ENCODE measurements around the gene AP3M1. TPM values are rescaled to one million over a fixed set of nuclear protein-coding genes. Genes with fewer than 3 reads are reported as not detected.

The AP3M1 gene
- total RNA-seq, 2 experiments from 2014 or later: 43.1 to 43.9 TPM

DNA sequence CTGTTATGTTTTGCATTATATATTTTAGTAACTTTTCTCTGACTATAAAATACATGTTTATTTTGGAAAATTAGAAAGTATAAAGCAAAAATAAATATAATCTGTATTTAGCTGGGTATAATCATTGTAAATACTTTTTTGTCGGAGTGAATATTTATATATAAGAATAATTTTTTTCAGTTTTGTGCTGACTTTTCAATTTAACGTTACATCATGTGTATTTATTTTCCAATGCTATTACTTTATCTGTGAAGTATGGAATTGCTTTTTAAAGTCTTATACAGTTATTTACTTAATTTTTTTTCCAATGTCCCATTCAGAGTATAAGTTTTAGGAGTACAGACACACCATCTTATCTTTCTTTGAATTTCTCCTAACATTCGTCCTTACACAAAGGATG is 15.2 kb downstream of the AP3M1 start:
- no peaks in the 10 kb centered on the region for H3K4me1 Mint-ChIP-seq (ENCODE audit: low read depth)
- POLR2A ChIA-PET: no interaction called here
- H3K4me3 Mint-ChIP-seq: no peak overlapping the region
- H3K9me3 Mint-ChIP-seq: no peaks in the 10 kb centered on the region
- DNase-seq: no peak
- no peak overlapping the region for H3K27ac Mint-ChIP-seq
- CTCF ChIA-PET: no interaction called here
- intact Hi-C loops (cut with micrococcal nuclease): no loop called here
- peaks cover 30% of the 10 kb centered on the region for H3K36me3 Mint-ChIP-seq
- no peaks in the 10 kb centered on the region for H3K27me3 Mint-ChIP-seq

DNA sequence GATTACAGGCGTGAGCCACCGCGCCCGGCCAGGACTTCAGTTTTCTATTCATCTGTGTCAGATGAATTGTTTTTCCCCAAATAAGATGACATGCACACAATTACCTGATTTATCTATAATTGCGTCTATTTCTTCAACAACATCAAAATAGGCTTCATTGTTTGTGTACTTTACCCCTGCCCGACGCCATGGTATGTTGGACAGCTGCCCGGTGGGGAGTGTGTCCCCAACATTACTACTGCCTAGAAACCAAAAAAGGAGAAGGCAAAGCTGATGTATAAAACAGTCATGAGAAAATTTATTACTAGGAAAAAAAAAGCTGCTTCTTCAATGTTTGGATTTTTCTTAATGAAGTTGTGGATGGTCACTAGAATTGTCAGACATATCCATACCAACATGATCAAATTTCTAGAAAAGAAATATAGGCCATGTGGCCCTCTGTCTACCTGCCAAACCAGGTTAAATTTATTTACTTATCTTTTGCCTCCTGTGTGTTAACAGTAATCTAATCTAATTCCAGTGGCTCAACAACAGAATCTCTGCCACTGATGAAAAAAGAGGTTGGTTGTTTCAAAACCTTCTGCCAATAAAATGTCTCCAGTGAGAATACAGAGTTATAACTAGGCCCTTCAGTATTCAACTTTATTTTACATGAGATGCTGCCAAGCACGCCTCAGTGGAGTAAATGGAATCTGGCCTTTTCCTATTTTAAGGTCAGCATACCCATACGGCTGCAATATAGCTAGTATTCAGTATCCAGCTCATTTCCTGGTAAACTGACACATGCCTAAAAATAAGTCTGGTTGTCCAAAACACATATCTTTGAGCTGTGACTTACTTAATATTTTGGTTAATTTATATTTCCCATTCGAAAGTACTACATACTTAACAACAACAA is 16.5 kb downstream of the AP3M1 start:
- no peak overlapping the region for H3K27ac Mint-ChIP-seq
- CTCF ChIA-PET: interaction anchor here (0.5 kb wide), 1 partner anchor 77 kb away, joined by 3 read pairs; no protein-coding TSS in a partner anchor

DNA sequence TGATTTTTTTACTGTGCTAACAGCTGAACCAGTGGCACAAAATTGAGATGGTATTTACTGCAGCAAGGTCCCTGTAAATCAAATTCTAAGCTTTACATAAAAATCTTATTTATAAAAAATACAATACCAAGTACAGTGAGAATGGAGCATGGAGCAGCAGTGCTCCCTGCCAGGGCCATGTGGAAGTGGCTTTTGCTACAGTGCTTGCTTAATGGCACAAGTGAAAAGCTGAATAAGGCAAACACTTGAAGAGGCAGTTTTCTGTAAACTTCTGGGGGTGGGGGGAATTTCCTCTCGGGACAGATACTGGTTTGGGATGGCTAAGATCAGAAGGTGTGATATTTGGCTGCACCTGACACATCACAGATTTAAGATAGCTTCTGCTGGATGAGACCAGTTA is 27.5 kb downstream of the AP3M1 start:
- H3K4me1 Mint-ChIP-seq (ENCODE audit: low read depth): peaks cover 12% of the 10 kb centered on the region
- intact Hi-C loops (cut with micrococcal nuclease): no loop called here
- peak overlapping the region; percentile 70 for H3K27ac Mint-ChIP-seq
- no peaks in the 10 kb centered on the region for H3K9me3 Mint-ChIP-seq
- H3K36me3 Mint-ChIP-seq: peaks cover 35% of the 10 kb centered on the region
- POLR2A ChIA-PET: no interaction called here
- H3K4me3 Mint-ChIP-seq: no peak overlapping the region
- no peaks in the 10 kb centered on the region for H3K27me3 Mint-ChIP-seq
- CTCF ChIA-PET: interaction anchor here (0.6 to 1.4 kb wide), 7 partner anchors 19 to 243 kb away, joined by 3 to 4 read pairs (median 3); no protein-coding TSS in a partner anchor
- no peak for DNase-seq

More for the DNA sequence above, 16.5 kb downstream of the AP3M1 start:
- Mint-ChIP-seq H3K4me3 (no peak overlapping the region), H3K27me3 (no peaks in the 10 kb centered on the region), H3K9me3 (no peaks in the 10 kb centered on the region), H3K4me1 (ENCODE audit: low read depth) (no peaks in the 10 kb centered on the region), H3K36me3 (peaks cover 33% of the 10 kb centered on the region)
- POLR2A ChIA-PET: no interaction called here
- intact Hi-C loops (cut with micrococcal nuclease): no loop called here
- DNase-seq: no peak

DNA sequence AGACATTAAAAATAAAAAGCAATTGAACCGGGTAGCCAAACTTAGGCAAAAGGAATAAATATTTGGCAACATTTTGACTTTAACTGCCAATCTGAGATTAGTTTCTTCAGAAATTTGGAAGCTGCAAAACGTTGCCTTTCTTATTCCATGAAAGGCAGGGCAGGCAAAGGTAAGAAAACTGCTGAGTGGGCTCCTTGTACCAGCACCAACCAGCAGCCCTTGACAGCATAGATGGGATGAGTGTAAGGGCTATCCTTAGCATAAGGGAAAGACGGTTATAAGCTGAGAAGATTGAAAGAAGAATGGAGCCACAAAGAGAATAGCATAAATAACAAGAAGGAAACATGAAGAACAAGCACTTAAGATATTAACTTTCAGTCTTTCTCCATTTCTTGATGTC is 28.6 kb downstream of the AP3M1 start:
- Mint-ChIP-seq H3K27ac (no peak overlapping the region), H3K27me3 (no peaks in the 10 kb centered on the region), H3K4me3 (no peak overlapping the region), H3K9me3 (no peaks in the 10 kb centered on the region), H3K4me1 (ENCODE audit: low read depth) (peaks cover 18% of the 10 kb centered on the region), H3K36me3 (peaks cover 40% of the 10 kb centered on the region)
- intact Hi-C loops (cut with micrococcal nuclease): no loop called here
- DNase-seq: no peak
- CTCF ChIA-PET: interaction anchor here (1.0 to 1.3 kb wide), 3 partner anchors 102 to 242 kb away, joined by 3 read pairs; no protein-coding TSS in a partner anchor
- POLR2A ChIA-PET: interaction anchor here (0.6 kb wide), 1 partner anchor 117 kb away, joined by 7 read pairs; no protein-coding TSS in a partner anchor

DNA sequence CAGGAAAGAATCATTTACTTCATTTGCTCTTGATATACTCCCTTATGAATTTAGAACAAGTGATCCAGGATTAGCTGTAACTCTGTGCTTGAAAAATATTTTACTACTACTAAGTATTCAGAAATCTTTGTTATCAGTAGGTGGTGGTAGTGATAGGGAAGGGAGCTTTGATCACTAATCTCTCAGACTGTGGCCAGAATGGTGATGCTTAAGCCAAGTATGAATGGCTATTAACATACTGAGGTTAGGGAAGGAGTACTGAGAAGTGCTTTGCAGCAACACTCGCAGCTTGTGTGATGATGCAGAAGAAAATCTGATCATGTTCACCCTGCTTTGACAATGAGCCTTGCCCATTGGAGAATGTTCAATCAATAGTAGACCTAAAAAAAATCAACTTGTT is 29.3 kb downstream of the AP3M1 start:
- Mint-ChIP-seq H3K27me3 (no peaks in the 10 kb centered on the region), H3K4me1 (ENCODE audit: low read depth) (peaks cover 18% of the 10 kb centered on the region), H3K36me3 (peaks cover 44% of the 10 kb centered on the region), H3K4me3 (no peak overlapping the region), H3K27ac (no peak overlapping the region), H3K9me3 (no peaks in the 10 kb centered on the region)
- intact Hi-C loops (cut with micrococcal nuclease): no loop called here
- no peak for DNase-seq
- ChIA-PET POLR2A (no interaction called here), CTCF (interaction anchor here (1.1 kb wide), 1 partner anchor 11 kb away, joined by 3 read pairs; no protein-coding TSS in a partner anchor)

DNA sequence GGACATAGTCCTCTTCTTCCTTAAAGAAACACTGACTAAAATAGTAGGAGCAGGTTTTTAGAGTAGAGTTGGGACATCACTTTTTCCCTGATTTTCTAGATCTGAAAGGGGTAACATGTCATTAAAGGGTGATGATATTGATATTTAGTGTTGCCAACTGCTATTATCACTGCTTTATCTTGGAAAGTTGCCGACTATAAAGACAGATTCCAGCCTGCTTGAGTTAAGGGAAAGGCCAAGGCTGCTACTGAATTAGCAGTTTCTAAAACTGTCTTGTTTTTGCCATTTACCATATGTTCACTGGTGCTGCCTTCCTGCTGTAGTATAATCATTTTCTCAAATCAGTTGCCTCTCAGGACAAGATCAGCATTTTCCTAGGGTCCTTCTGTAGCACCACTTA is 29.7 kb downstream of the AP3M1 start:
- Mint-ChIP-seq H3K27ac (no peak overlapping the region), H3K9me3 (no peaks in the 10 kb centered on the region), H3K4me1 (ENCODE audit: low read depth) (peaks cover 13% of the 10 kb centered on the region), H3K27me3 (no peaks in the 10 kb centered on the region), H3K4me3 (no peak overlapping the region), H3K36me3 (peaks cover 43% of the 10 kb centered on the region)
- no peak for DNase-seq
- intact Hi-C loops (cut with micrococcal nuclease): no loop called here
- ChIA-PET CTCF (interaction anchor here (1.1 kb wide), 1 partner anchor 10 kb away, joined by 3 read pairs; no protein-coding TSS in a partner anchor), POLR2A (no interaction called here)

DNA sequence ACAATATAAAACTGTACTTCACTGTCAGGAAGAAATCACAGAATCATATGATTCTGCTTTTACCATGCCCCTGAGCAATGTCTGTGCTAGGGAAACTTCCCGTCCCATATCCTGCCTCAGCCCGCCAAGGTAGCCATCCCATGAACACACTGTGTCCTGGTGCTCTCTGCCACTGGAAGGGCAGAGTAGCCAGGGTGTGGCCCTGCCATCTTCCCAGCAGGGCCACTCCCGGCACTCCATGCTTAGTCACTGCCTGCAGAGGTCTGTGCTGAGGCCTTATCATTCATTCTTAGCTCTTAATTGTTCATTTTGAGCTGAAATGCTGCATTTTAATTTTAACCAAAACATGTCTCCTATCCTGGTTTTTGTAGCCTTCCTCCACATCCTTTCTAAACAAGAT is 31.8 kb downstream of the AP3M1 start:
- no peaks in the 10 kb centered on the region for H3K9me3 Mint-ChIP-seq

DNA sequence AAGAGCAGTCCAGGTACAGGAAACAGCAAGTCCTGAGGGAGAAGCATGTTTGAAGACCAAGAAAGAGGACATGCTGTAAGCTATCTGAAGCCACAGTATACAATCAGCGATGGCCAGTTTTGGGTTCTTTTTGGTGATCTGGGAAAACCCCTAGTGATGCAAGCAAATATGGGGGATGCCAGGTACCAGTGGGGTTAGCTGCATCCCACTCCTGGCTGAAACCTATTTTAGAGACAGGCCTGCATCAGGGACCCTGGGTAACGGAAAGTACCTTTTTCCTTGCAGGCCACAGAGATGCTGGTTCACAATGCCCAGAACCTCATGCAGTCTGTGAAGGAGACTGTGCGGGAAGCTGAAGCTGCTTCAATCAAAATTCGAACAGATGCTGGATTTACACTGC is 32.9 kb downstream of the AP3M1 start:
- Mint-ChIP-seq H3K4me3 (no peak overlapping the region), H3K4me1 (ENCODE audit: low read depth) (peaks cover 9% of the 10 kb centered on the region), H3K27ac (peak overlapping the region; percentile 73), H3K27me3 (no peaks in the 10 kb centered on the region), H3K9me3 (no peaks in the 10 kb centered on the region), H3K36me3 (peaks cover 47% of the 10 kb centered on the region)
- POLR2A ChIA-PET: interaction anchor here (0.6 to 0.7 kb wide), 2 partner anchors 40 to 41 kb away, joined by 3 read pairs; no protein-coding TSS in a partner anchor
- intact Hi-C loops (cut with micrococcal nuclease): no loop called here
- no peak for DNase-seq
- CTCF ChIA-PET: interaction anchor here (1.4 kb wide), 1 partner anchor 14 kb away, joined by 5 read pairs; no protein-coding TSS in a partner anchor

More for the DNA sequence above, 31.8 kb downstream of the AP3M1 start:
- intact Hi-C loops (cut with micrococcal nuclease): no loop called here
- CTCF ChIA-PET: interaction anchor here (1.4 kb wide), 1 partner anchor 15 kb away, joined by 5 read pairs; no protein-coding TSS in a partner anchor
- Mint-ChIP-seq H3K27me3 (no peaks in the 10 kb centered on the region), H3K36me3 (peaks cover 45% of the 10 kb centered on the region), H3K27ac (peak overlapping the region; percentile 73), H3K4me3 (no peak overlapping the region), H3K4me1 (ENCODE audit: low read depth) (peaks cover 12% of the 10 kb centered on the region)
- DNase-seq: no peak
- POLR2A ChIA-PET: no interaction called here

DNA sequence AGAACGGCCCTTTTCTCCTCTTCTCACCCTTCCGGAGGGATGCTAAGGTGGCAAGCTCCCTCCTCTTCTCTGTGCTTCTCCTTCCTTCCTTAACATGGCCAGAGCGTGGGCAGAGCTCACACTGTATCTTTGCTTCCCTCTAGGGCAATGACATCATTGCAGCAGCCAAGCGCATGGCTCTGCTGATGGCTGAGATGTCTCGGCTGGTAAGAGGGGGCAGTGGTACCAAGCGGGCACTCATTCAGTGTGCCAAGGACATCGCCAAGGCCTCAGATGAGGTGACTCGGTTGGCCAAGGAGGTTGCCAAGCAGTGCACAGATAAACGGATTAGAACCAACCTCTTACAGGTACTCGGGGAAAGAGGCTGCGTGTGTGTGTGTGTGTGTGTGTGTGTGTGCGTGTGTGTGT is 36.6 kb downstream of the AP3M1 start:
- ChIA-PET POLR2A (no interaction called here), CTCF (interaction anchor here (1.2 to 1.4 kb wide), 2 partner anchors 10 to 173 kb away, joined by 3 to 4 read pairs; no protein-coding TSS in a partner anchor)
- Mint-ChIP-seq H3K4me3 (no peak overlapping the region), H3K4me1 (ENCODE audit: low read depth) (peaks cover 9% of the 10 kb centered on the region), H3K36me3 (peaks cover 46% of the 10 kb centered on the region), H3K9me3 (no peaks in the 10 kb centered on the region), H3K27ac (no peak overlapping the region), H3K27me3 (no peaks in the 10 kb centered on the region)
- DNase-seq: no peak
- intact Hi-C loops (cut with micrococcal nuclease): no loop called here

DNA sequence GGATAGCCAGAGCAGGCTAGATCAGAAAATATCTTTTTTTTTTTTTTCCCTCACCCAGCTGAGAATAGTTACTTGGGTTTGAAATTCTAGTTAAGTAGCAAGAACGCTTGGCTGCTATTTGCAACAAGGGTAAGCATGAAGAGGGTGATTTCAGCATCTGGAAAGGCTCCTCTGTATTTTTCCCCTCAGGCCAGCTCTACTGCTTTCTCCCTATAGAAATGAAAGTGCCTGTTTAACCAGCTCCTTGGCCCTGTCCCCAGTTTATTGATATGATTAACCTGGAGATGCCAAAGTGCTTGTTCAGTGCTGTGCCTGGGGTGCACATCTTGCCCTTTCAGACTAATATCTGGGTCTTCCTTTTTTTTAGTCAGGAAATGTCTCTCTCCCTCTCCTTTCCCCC is 37.1 kb downstream of the AP3M1 start:
- no peak for DNase-seq
- intact Hi-C loops (cut with micrococcal nuclease): no loop called here
- CTCF ChIA-PET: interaction anchor here (1.2 to 1.4 kb wide), 3 partner anchors 10 to 12 kb away, joined by 3 to 6 read pairs (median 3); no protein-coding TSS in a partner anchor
- peaks cover 46% of the 10 kb centered on the region for H3K36me3 Mint-ChIP-seq
- H3K4me3 Mint-ChIP-seq: no peak overlapping the region
- H3K4me1 Mint-ChIP-seq (ENCODE audit: low read depth): peaks cover 9% of the 10 kb centered on the region
- POLR2A ChIA-PET: no interaction called here
- H3K9me3 Mint-ChIP-seq: no peaks in the 10 kb centered on the region
- H3K27ac Mint-ChIP-seq: no peak overlapping the region
- no peaks in the 10 kb centered on the region for H3K27me3 Mint-ChIP-seq

DNA sequence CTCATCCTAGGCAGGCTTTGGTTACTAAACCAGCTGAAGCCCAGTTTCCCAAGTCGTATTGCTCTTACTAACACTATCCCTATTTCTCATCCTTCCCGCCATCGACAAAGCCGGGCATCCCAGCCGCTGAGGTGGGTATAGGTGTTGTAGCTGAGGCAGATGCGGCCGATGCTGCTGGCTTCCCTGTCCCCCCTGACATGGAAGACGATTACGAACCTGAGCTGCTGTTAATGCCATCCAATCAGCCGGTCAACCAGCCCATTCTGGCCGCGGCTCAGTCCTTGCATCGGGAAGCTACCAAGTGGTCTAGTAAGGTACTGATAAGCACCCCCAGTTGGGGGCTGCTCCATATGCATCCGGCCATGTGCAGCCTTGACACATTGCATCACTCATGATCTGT is 38.8 kb downstream of the AP3M1 start:
- no peaks in the 10 kb centered on the region for H3K4me1 Mint-ChIP-seq (ENCODE audit: low read depth)
- no peak for DNase-seq
- H3K27me3 Mint-ChIP-seq: no peaks in the 10 kb centered on the region
- H3K36me3 Mint-ChIP-seq: peaks cover 44% of the 10 kb centered on the region
- no peak overlapping the region for H3K4me3 Mint-ChIP-seq
- ChIA-PET POLR2A (no interaction called here), CTCF (interaction anchor here (1.1 kb wide), 1 partner anchor 171 kb away, joined by 5 read pairs; no protein-coding TSS in a partner anchor)
- H3K27ac Mint-ChIP-seq: no peak overlapping the region
- no peaks in the 10 kb centered on the region for H3K9me3 Mint-ChIP-seq
- intact Hi-C loops (cut with micrococcal nuclease): no loop called here

DNA sequence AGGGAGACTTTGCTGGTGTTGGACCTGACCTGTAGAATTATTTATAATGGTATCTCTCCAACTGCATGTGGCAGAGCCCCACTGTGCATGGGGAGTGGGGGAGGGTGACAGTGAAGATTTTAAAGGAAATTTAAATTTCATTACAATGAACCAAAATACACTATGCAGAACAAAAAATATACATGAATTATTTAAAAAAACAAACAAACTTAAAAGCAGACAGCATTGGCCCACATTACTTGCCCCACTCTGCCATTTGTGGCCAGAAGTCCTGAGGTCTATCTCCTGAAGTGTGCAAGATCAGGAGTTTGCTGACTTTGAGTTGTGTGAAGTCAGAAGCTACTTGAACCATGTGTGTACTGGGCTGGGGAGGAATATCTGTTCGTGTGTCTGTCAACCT is 40.5 kb downstream of the AP3M1 start:
- peaks cover 46% of the 10 kb centered on the region for H3K36me3 Mint-ChIP-seq
- no peaks in the 10 kb centered on the region for H3K27me3 Mint-ChIP-seq
- no peaks in the 10 kb centered on the region for H3K4me1 Mint-ChIP-seq (ENCODE audit: low read depth)
- intact Hi-C loops (cut with micrococcal nuclease): no loop called here
- ChIA-PET POLR2A (no interaction called here), CTCF (interaction anchor here (0.9 to 1.1 kb wide), 2 partner anchors 11 to 12 kb away, joined by 3 read pairs; no protein-coding TSS in a partner anchor)
- no peak overlapping the region for H3K27ac Mint-ChIP-seq
- no peaks in the 10 kb centered on the region for H3K9me3 Mint-ChIP-seq
- DNase-seq: no peak
- H3K4me3 Mint-ChIP-seq: no peak overlapping the region
